Ishikawa (cell line): ENCODE results near the gene USP22.

Experiments used
- CEBPB ChIP-seq: IDR thresholded peaks from 2 replicates; pipeline ENCODE4 v1.6.1; 2012
- CREB1 ChIP-seq: IDR thresholded peaks from 2 replicates; pipeline ENCODE4 v1.6.1; 2012; ENCODE audit warnings: low read depth
- EGR1 ChIP-seq: IDR thresholded peaks from 2 replicates; pipeline ENCODE4 v1.6.1; 2012
- EP300 ChIP-seq: IDR thresholded peaks from 2 replicates; pipeline ENCODE4 v1.6.1; 2012; ENCODE audit warnings: borderline replicate concordance
- FOXM1 ChIP-seq: IDR thresholded peaks from 2 replicates; pipeline ENCODE4 v1.6.1; 2012; ENCODE audit warnings: low read depth, borderline replicate concordance
- MAX ChIP-seq: IDR thresholded peaks from 2 replicates; pipeline ENCODE4 v1.6.1; 2012
- NFIC ChIP-seq: IDR thresholded peaks from 2 replicates; pipeline ENCODE4 v1.6.1; 2012
- RAD21 ChIP-seq: IDR thresholded peaks from 2 replicates; pipeline ENCODE4 v1.6.1; 2012; ENCODE audit warnings: low read depth
- REST ChIP-seq: IDR thresholded peaks from 2 replicates; pipeline ENCODE4 v1.6.1; 2012; ENCODE audit warnings: low read depth, mild to moderate bottlenecking
- TAF1 ChIP-seq: IDR thresholded peaks from 2 replicates; pipeline ENCODE4 v1.6.1; 2012; ENCODE audit warnings: low read depth, mild to moderate bottlenecking
- TCF12 ChIP-seq: IDR thresholded peaks from 2 replicates; pipeline ENCODE4 v1.6.1; 2012; ENCODE audit warnings: low read depth
- TEAD4 ChIP-seq: IDR thresholded peaks from 2 replicates; pipeline ENCODE4 v1.6.1; 2012
- USF1 ChIP-seq: IDR thresholded peaks from 2 replicates; pipeline ENCODE4 v1.6.1; 2012
- YY1 ChIP-seq: IDR thresholded peaks from 2 replicates; pipeline ENCODE4 v1.6.1; 2012; ENCODE audit warnings: low read depth
- ZBTB7A ChIP-seq: IDR thresholded peaks from 2 replicates; pipeline ENCODE4 v1.6.1; 2012; ENCODE audit warnings: low read depth

The USP22 gene

GRCh38 chr17:20968913-20969616 lies 73.7 kb downstream of the USP22 start:
- TF ChIP-seq USF1 (no peak), EGR1 (no peak), TEAD4 (no peak), CREB1 (no peak), RAD21 (no peak), TAF1 (no peak), NFIC (no peak), ZBTB7A (no peak), YY1 (no peak), MAX (no peak), TCF12 (no peak), FOXM1 (no peak), CEBPB (no peak), REST (no peak), EP300 (no peak)

- TF ChIP-seq ZBTB7A, result no peak
- TF ChIP-seq YY1, result no peak
- TF ChIP-seq REST, result no peak
- no peak for TF ChIP-seq CEBPB
- TF ChIP-seq EGR1, result no peak
- TF ChIP-seq USF1, result no peak
- no peak for TF ChIP-seq CREB1
These were observed 75.0 kb downstream of the USP22 start for GRCh38 chr17:20967776-20968175.

- TF ChIP-seq ZBTB7A (no peak), FOXM1 (no peak), EP300 (no peak), MAX (no peak), TAF1 (no peak), NFIC (no peak), YY1 (no peak), CEBPB (no peak), RAD21 (no peak), EGR1 (no peak), TEAD4 (no peak), TCF12 (no peak), USF1 (no peak), CREB1 (no peak), REST (no peak)
These were observed 75.9 kb downstream of the USP22 start for GRCh38 chr17:20966870-20967269.

GRCh38 chr17:20965492-20965891 lies 77.3 kb downstream of the USP22 start:
- no peak for TF ChIP-seq FOXM1
- TF ChIP-seq YY1, result no peak
- TF ChIP-seq CREB1, result no peak
- TF ChIP-seq RAD21, result no peak
- TF ChIP-seq NFIC, result no peak
- no peak for TF ChIP-seq CEBPB
- no peak for TF ChIP-seq MAX
- TF ChIP-seq ZBTB7A, result no peak
- no peak for TF ChIP-seq TAF1
- no peak for TF ChIP-seq EP300
- TF ChIP-seq USF1, result no peak
- no peak for TF ChIP-seq REST
- no peak for TF ChIP-seq TCF12
